Measurements from ENCODE around the gene AKAP7. TPM values are rescaled to one million over a fixed set of nuclear protein-coding genes. Genes with fewer than 3 reads are reported as not detected.

AKAP7 gene
- polyA plus RNA-seq, 1 donor from 2014 or later = 1.6 TPM

GRCh38 chr6:131331873-131332781, 196.9 kb downstream of the AKAP7 start:
- no peak for TF ChIP-seq REST (IDR thresholded peaks at IDR 0.05; ENCODE audit: borderline replicate concordance)
- no peak overlapping the region for H2AFZ ChIP-seq (ENCODE audit: low read depth, low read length)
- no peaks in the 10 kb centered on the region for H3F3A ChIP-seq (ENCODE audit: insufficient read depth, low read length, poor library complexity, severe bottlenecking)
- H3K27me3 ChIP-seq (ENCODE audit: insufficient read depth, low read depth, low read length) = no peaks in the 10 kb centered on the region
- H3K79me2 ChIP-seq (replicated peaks; ENCODE audit: insufficient read depth, low read length) = no peaks in the 10 kb centered on the region
- H4K20me1 ChIP-seq (ENCODE audit: insufficient read depth) = no peaks in the 10 kb centered on the region
- H3K36me3 ChIP-seq (ENCODE audit: insufficient read depth, low read length) = no peaks in the 10 kb centered on the region
- H3K9me2 ChIP-seq (ENCODE audit: insufficient read depth, low read length) = no peaks in the 10 kb centered on the region
- H3K9ac ChIP-seq (ENCODE audit: low read length) = no peak overlapping the region
- no peak overlapping the region for H3K27ac ChIP-seq (ENCODE audit: low read length)
- H3K4me2 ChIP-seq (ENCODE audit: low read length) = no peak overlapping the region
- H3K4me3 ChIP-seq (ENCODE audit: low read length) = no peak overlapping the region
- no peaks in the 10 kb centered on the region for H3K9me3 ChIP-seq (ENCODE audit: low read length)

Other genes starting within 250 kb of the AKAP7 start
- gene EPB41L2, start 72.2 kb upstream of the AKAP7 start, polyA plus RNA-seq = 13.5 and 28.0 TPM in 2 replicates

Data from neural cell (in vitro differentiated cells).